ENCODE measurements around the gene TMEM106B.

TMEM106B gene

GRCh38 chr7:12173671-12174070 is 37.4 kb upstream of the TMEM106B start:
- H3F3A ChIP-seq (ENCODE audit: insufficient read depth, low read length): no peaks in the 10 kb centered on the region
- H3K79me2 ChIP-seq (ENCODE audit: insufficient read depth, low read length): no peaks in the 10 kb centered on the region
- H3K27ac ChIP-seq (ENCODE audit: low read depth, low read length, poor library complexity, severe bottlenecking): no peak overlapping the region
- H3K9me3 ChIP-seq (ENCODE audit: low read length): no peaks in the 10 kb centered on the region
- TF ChIP-seq CTCF (IDR thresholded peaks at IDR 0.05; ENCODE audit: low read length): no peak
- TF ChIP-seq EZH2 (IDR thresholded peaks at IDR 0.05; ENCODE audit: borderline replicate concordance, low read length): no peak
- H3K4me3 ChIP-seq (ENCODE audit: low read depth, low read length, poor library complexity, severe bottlenecking): no peak overlapping the region
- no peaks in the 10 kb centered on the region for H3K36me3 ChIP-seq (ENCODE audit: insufficient read depth, low read length)
- H3K9me2 ChIP-seq (ENCODE audit: low read depth, low read length): no peaks in the 10 kb centered on the region
- no peak overlapping the region for H2AFZ ChIP-seq (ENCODE audit: low read length)
- H3K27me3 ChIP-seq (ENCODE audit: insufficient read depth, low read length): no peaks in the 10 kb centered on the region
- H3K4me2 ChIP-seq (ENCODE audit: low read length): no peak overlapping the region
- H4K20me1 ChIP-seq (ENCODE audit: insufficient read depth, low read length): no peaks in the 10 kb centered on the region
- no peak overlapping the region for H3K9ac ChIP-seq (ENCODE audit: low read length)
- H3K4me1 ChIP-seq (ENCODE audit: insufficient read depth, low read length, severe bottlenecking): no peaks in the 10 kb centered on the region

GRCh38 chr7:12174931-12175330 is 36.2 kb upstream of the TMEM106B start:
- Histone ChIP-seq H3K4me2 (ENCODE audit: low read length) (no peak overlapping the region), H3K27me3 (ENCODE audit: insufficient read depth, low read length) (no peaks in the 10 kb centered on the region)

GRCh38 chr7:12178317-12178716 is 32.8 kb upstream of the TMEM106B start:
- Histone ChIP-seq H3K27me3 (ENCODE audit: insufficient read depth, low read length) (no peaks in the 10 kb centered on the region), H3K79me2 (ENCODE audit: insufficient read depth, low read length) (no peaks in the 10 kb centered on the region), H2AFZ (ENCODE audit: low read length) (no peak overlapping the region), H3K9me2 (ENCODE audit: low read depth, low read length) (no peaks in the 10 kb centered on the region), H3K27ac (ENCODE audit: low read depth, low read length, poor library complexity, severe bottlenecking) (no peak overlapping the region), H3K9me3 (ENCODE audit: low read length) (no peaks in the 10 kb centered on the region), H3K9ac (ENCODE audit: low read length) (no peak overlapping the region), H3K36me3 (ENCODE audit: insufficient read depth, low read length) (no peaks in the 10 kb centered on the region), H3K4me1 (ENCODE audit: insufficient read depth, low read length, severe bottlenecking) (no peaks in the 10 kb centered on the region), H3F3A (ENCODE audit: insufficient read depth, low read length) (no peaks in the 10 kb centered on the region), H3K4me2 (ENCODE audit: low read length) (no peak overlapping the region), H3K4me3 (ENCODE audit: low read depth, low read length, poor library complexity, severe bottlenecking) (no peak overlapping the region), H4K20me1 (ENCODE audit: insufficient read depth, low read length) (no peaks in the 10 kb centered on the region)
- TF ChIP-seq CTCF (IDR thresholded peaks at IDR 0.05; ENCODE audit: low read length): no peak
- TF ChIP-seq EZH2 (IDR thresholded peaks at IDR 0.05; ENCODE audit: borderline replicate concordance, low read length): no peak

More at GRCh38 chr7:12174931-12175330, 36.2 kb upstream of the TMEM106B start:
- no peak overlapping the region for H3K27ac ChIP-seq (ENCODE audit: low read depth, low read length, poor library complexity, severe bottlenecking)
- H3K4me3 ChIP-seq (ENCODE audit: low read depth, low read length, poor library complexity, severe bottlenecking): no peak overlapping the region
- no peak overlapping the region for H3K9ac ChIP-seq (ENCODE audit: low read length)
- no peaks in the 10 kb centered on the region for H3K79me2 ChIP-seq (ENCODE audit: insufficient read depth, low read length)
- no peaks in the 10 kb centered on the region for H3K9me3 ChIP-seq (ENCODE audit: low read length)
- H3K4me1 ChIP-seq (ENCODE audit: insufficient read depth, low read length, severe bottlenecking): no peaks in the 10 kb centered on the region
- H3F3A ChIP-seq (ENCODE audit: insufficient read depth, low read length): no peaks in the 10 kb centered on the region
- no peak overlapping the region for H2AFZ ChIP-seq (ENCODE audit: low read length)
- no peak for TF ChIP-seq EZH2 (IDR thresholded peaks at IDR 0.05; ENCODE audit: borderline replicate concordance, low read length)
- TF ChIP-seq CTCF (IDR thresholded peaks at IDR 0.05; ENCODE audit: low read length): no peak
- no peaks in the 10 kb centered on the region for H3K9me2 ChIP-seq (ENCODE audit: low read depth, low read length)
- no peaks in the 10 kb centered on the region for H3K36me3 ChIP-seq (ENCODE audit: insufficient read depth, low read length)
- H4K20me1 ChIP-seq (ENCODE audit: insufficient read depth, low read length): no peaks in the 10 kb centered on the region
